Measurements from ENCODE around the gene PTCD2.

DNA sequence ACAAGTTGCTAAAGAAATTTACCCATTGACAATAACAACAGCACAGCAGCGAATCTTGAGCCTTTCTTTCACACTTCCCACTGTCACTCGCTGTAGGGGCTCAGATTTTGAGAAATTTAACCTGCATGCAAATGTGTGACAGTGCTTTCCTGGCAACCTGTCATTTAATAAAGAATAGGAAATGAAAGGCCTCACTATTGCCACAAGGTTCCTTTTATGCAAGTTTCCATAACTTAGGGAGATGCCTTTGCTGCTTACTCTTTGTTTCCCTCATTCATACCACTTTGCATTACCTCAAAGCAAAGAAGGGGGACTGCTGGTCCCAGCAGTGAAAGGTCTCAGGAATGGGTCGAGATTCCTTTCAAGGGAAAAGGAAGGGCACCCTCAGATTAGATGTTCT lies 49.5 kb downstream of the PTCD2 start:
- TF ChIP-seq CTCF (IDR thresholded peaks at IDR 0.05) (no peak), POLR2A (IDR thresholded peaks at IDR 0.05) (no peak), EP300 (IDR thresholded peaks at IDR 0.05) (no peak)

All from tibial nerve (tissue), 4 donors.